Articular chondrocyte of knee joint (primary cell): ENCODE data around the gene CERS3. TPM values are rescaled to one million over a fixed set of nuclear protein-coding genes. Genes with fewer than 3 reads are reported as not detected.

Experiments
- small RNA-seq: library from RNA; depleted of rRNA; stranded (forward); fragments of <200 nt; gene quantifications from one replicate; pipeline ENCODE3, GENCODE V24; 2012
- total RNA-seq: library from RNA; depleted of rRNA; stranded (reverse); fragments of >200 nt; gene quantifications from 2 replicates; pipeline ENCODE4 v1.2.3, GENCODE V29; 2012

CERS3 gene
- not detected in 2 replicates for total RNA-seq

DNA sequence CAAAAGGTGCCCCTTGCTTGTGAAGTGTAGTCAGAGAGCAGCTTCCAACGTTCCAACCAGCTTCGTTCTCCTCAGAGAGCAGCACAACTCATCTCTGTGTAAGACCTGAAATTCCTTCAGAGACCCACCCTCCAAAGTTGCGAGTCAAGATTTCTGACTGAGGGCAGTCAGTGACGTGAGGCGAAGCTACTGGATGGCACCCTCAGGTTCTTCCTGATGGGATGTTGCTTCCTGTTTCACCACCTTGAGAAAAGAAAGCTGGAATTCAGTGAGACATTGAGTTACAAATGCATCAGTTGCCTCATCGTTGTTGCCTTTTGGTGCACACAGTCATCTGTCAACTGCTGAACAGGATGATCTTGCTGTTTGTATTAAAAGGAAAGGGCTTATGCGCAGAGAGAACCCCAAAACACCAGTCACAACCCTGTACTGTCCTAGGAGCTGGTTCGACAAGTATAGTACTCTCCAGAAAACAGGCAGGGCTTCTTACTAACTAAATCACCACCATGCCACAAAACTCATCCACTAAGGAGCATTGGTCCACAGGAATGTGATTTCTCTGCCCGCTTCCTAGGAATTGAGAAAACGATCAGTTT lies at the start of gene CERS3:
Gene CERS3 (minus strand): TSS at position 118 of the 596 bp plus-strand sequence. CDS start 27,101 bp downstream, outside the sequence.

Small RNAs within 50 kb of the gene (small RNA-seq; reads per million reads assigned to genes)
- gene RNU6-181P (not detected), gene RNU6-322P (not detected)

Other genes with a start within 250 kb of the CERS3 start
- gene ADAMTS17, start 187.0 kb downstream of the CERS3 start, total RNA-seq, result 3.7 and 5.0 TPM in 2 replicates
- gene LINS1, start 73.2 kb upstream of the CERS3 start, total RNA-seq, result 16.8 and 20.5 TPM in 2 replicates
- gene ASB7, start 73.6 kb upstream of the CERS3 start, total RNA-seq, result 14.9 and 17.9 TPM in 2 replicates